A673 (cell line): ENCODE data around the gene RAP1GAP. TPM values are rescaled to one million over a fixed set of nuclear protein-coding genes. Genes with fewer than 3 reads are reported as not detected.

Source experiments
- BruUV-seq: library from RNA; stranded (reverse); fragments of 400-500 nt; replicated peaks from 2 replicates; lab custom pipeline; 2021; lab: Mats Ljungman, UMichigan
- CTCF ChIA-PET: fragments of 300-600 bp; sonication (Branson Sonifier 250); formaldehyde crosslinking; loops from one replicate; lab custom pipeline; 2022; ENCODE audit warnings: antibody characterized with exemption; lab: Charles Lee
- POLR2A ChIA-PET: fragments of 300-600 bp; sonication (Branson Sonifier 250); formaldehyde crosslinking; loops from one replicate; lab custom pipeline; 2022; ENCODE audit warnings: antibody characterized with exemption; ENCODE audit not compliant: low non-redundant PET; lab: Charles Lee
- DNase-seq: peaks from one replicate; pipeline ENCODE4 v3.0.0-alpha.2; 2015; ENCODE audit warnings: low spot score
- H3K27ac ChIP-seq: fragments of 200-600 bp; sonication (generic); 2 replicates; pipeline ENCODE4 v1.5.1; 2016; ENCODE audit warnings: mixed run types, low read depth, mild to moderate bottlenecking, mixed read lengths, antibody characterized with exemption, low read length; ENCODE audit not compliant: poor library complexity, severe bottlenecking
- H3K27me3 ChIP-seq: fragments of 200-600 bp; sonication (generic); replicated peaks from 2 replicates; pipeline ENCODE4 v1.6.1; 2017; ENCODE audit warnings: mixed run types, low read depth, mild to moderate bottlenecking, mixed read lengths, antibody characterized with exemption, low read length; ENCODE audit not compliant: insufficient read depth, poor library complexity
- H3K36me3 ChIP-seq: fragments of 200-600 bp; sonication (generic); 2 replicates; pipeline ENCODE4 v1.6.1; 2016; ENCODE audit warnings: mixed run types, mild to moderate bottlenecking, mixed read lengths, antibody characterized with exemption, low read length; ENCODE audit not compliant: insufficient read depth, poor library complexity, severe bottlenecking
- H3K4me1 ChIP-seq: fragments of 200-600 bp; sonication (generic); 2 replicates; pipeline ENCODE4 v1.6.1; 2017; ENCODE audit warnings: mixed run types, mild to moderate bottlenecking, mixed read lengths, antibody characterized with exemption, low read length; ENCODE audit not compliant: insufficient read depth, poor library complexity, severe bottlenecking
- H3K4me3 ChIP-seq: fragments of 200-600 bp; sonication (generic); 2 replicates; pipeline ENCODE4 v1.5.1; 2016; ENCODE audit warnings: low read depth, mixed run types, mild to moderate bottlenecking, mixed read lengths, low read length; ENCODE audit not compliant: poor library complexity, severe bottlenecking
- H3K9me3 ChIP-seq: fragments of 200-600 bp; sonication (generic); 2 replicates; pipeline ENCODE4 v1.6.1; 2016; ENCODE audit warnings: mixed run types, low read depth, mild to moderate bottlenecking, mixed read lengths, antibody characterized with exemption, low read length; ENCODE audit not compliant: poor library complexity, severe bottlenecking
- EZH2 ChIP-seq: fragments of 200-600 bp; sonication (generic); IDR thresholded peaks from 2 replicates; pipeline ENCODE4 v1.6.1; 2017; ENCODE audit warnings: borderline replicate concordance, low read depth, mild to moderate bottlenecking, mixed read lengths, antibody characterized with exemption, low read length; ENCODE audit not compliant: poor library complexity, severe bottlenecking
- intact Hi-C: fragments of 100-400 bp; cut with micrococcal nuclease; formaldehyde crosslinking; loops from one replicate; pipeline ENCODE4 v1.10.0; 2022; ENCODE audit not compliant: unreplicated experiment
- total RNA-seq: library from RNA; stranded (reverse); gene quantifications from 2 replicates; pipeline ENCODE4 v1.2.3, GENCODE V29; 2021
- TF ChIP-seq, protein P1 (sequence below): fragments of 300-800, 200-600 bp; sonication (generic); conservative IDR thresholded peaks from 2 replicates; pipeline ENCODE4 v1.5.1; 2017; ENCODE audit warnings: low read depth, mild to moderate bottlenecking, antibody characterized with exemption, low read length, moderate library complexity, mixed read lengths

The RAP1GAP gene
- total RNA-seq, 1 experiment from 2014 or later = 37.7 TPM

GRCh38 chr1:21640653-21641052 is 28.5 kb downstream of the RAP1GAP start:
- peaks cover 5% of the 10 kb centered on the region for H3K36me3 ChIP-seq
- H3K9me3 ChIP-seq = no peaks in the 10 kb centered on the region
- TF ChIP-seq EZH2 = no peak
- TF ChIP-seq, protein P1, sequence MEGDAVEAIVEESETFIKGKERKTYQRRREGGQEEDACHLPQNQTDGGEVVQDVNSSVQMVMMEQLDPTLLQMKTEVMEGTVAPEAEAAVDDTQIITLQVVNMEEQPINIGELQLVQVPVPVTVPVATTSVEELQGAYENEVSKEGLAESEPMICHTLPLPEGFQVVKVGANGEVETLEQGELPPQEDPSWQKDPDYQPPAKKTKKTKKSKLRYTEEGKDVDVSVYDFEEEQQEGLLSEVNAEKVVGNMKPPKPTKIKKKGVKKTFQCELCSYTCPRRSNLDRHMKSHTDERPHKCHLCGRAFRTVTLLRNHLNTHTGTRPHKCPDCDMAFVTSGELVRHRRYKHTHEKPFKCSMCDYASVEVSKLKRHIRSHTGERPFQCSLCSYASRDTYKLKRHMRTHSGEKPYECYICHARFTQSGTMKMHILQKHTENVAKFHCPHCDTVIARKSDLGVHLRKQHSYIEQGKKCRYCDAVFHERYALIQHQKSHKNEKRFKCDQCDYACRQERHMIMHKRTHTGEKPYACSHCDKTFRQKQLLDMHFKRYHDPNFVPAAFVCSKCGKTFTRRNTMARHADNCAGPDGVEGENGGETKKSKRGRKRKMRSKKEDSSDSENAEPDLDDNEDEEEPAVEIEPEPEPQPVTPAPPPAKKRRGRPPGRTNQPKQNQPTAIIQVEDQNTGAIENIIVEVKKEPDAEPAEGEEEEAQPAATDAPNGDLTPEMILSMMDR = no peak
- ChIA-PET CTCF (no interaction called here), POLR2A (no interaction called here)
- peaks cover 24% of the 10 kb centered on the region for H3K4me1 ChIP-seq
- intact Hi-C loops = no loop called here
- DNase-seq = no peak
- H3K4me3 ChIP-seq = no peak overlapping the region
- no peaks in the 10 kb centered on the region for H3K27me3 ChIP-seq
- BruUV-seq = no TSS peak
- H3K27ac ChIP-seq = no peak overlapping the region

DNA sequence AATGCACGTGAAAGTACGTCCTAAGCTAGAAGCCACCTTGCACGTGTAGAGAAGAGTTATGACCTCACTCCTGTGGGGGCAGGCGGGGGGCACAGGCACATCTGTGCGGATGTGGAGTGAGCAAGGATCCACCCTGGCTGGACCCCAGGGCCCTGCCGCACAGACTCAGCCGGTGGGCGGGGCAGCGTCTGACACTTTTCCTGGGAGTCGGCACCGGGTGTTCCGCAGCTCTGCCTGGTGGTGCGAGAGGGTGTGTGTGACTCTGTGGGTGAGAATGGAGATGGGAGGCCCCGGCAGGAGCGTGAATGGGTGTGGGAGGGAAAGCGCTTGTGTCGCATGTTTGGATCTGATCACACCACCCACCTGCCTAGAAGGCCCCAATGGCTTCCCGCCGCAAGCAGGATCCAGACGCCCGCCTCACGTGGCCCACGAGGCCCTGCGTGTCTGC is 29.5 kb downstream of the RAP1GAP start:
- Histone ChIP-seq H3K4me1 (peaks cover 18% of the 10 kb centered on the region), H3K9me3 (no peaks in the 10 kb centered on the region), H3K27ac (no peak overlapping the region), H3K36me3 (peaks cover 5% of the 10 kb centered on the region), H3K4me3 (no peak overlapping the region), H3K27me3 (no peaks in the 10 kb centered on the region)
- CTCF ChIA-PET = no interaction called here
- POLR2A ChIA-PET = no interaction called here
- intact Hi-C loops = no loop called here
- TF ChIP-seq, protein P1 = no peak
- TF ChIP-seq EZH2 = no peak
- no TSS peak for BruUV-seq
- no peak for DNase-seq

- no peak overlapping the region for H3K4me3 ChIP-seq
- DNase-seq = no peak
- H3K27me3 ChIP-seq = no peaks in the 10 kb centered on the region
- intact Hi-C loops = no loop called here
- H3K9me3 ChIP-seq = no peaks in the 10 kb centered on the region
- H3K27ac ChIP-seq = peak overlapping the region; percentile 4
- H3K4me1 ChIP-seq = peaks cover 18% of the 10 kb centered on the region
- ChIA-PET CTCF (no interaction called here), POLR2A (no interaction called here)
- TF ChIP-seq, protein P1 = no peak
- TF ChIP-seq EZH2 = no peak
- peaks cover 5% of the 10 kb centered on the region for H3K36me3 ChIP-seq
- no TSS peak for BruUV-seq
Observed at GRCh38 chr1:21638531-21639341, 30.4 kb downstream of the RAP1GAP start.
